Tibial nerve (tissue), 4 donors: ENCODE data around the gene TRIML2.

Source experiments
- CTCF ChIP-seq, 5 experiments: fragments of 200-600 bp in 3 of 5; fragments of 450-650 bp in 2 of 5; sonication (generic) in 3 of 5; IDR thresholded peaks; one replicate each; pipeline ENCODE4 v1.5.1; 2016 to 2019; ENCODE audit warnings: antibody characterized with exemption in 5 of 5, mild to moderate bottlenecking in 3 of 5, moderate library complexity in 2 of 5
- EP300 ChIP-seq, 2 donors: sonication (generic); formaldehyde crosslinking; IDR thresholded peaks; one replicate each; pipeline ENCODE4 v1.6.1; 2017; ENCODE audit warnings: antibody characterized with exemption in 2 of 2, mild to moderate bottlenecking in 1 of 2
- POLR2A ChIP-seq, 2 donors: fragments of 450-650 bp; IDR thresholded peaks; one replicate each; pipeline ENCODE4 v1.6.1; 2017; ENCODE audit warnings: antibody characterized with exemption in 2 of 2, mild to moderate bottlenecking in 2 of 2, moderate library complexity in 2 of 2

GRCh38 chr4:188082796-188083195, 26.6 kb downstream of the TRIML2 start:
- no peak for TF ChIP-seq POLR2A (IDR thresholded peaks at IDR 0.05)
- TF ChIP-seq CTCF (IDR thresholded peaks at IDR 0.05): no peak
- no peak for TF ChIP-seq EP300 (IDR thresholded peaks at IDR 0.05)
